Stimulated activated CD4-positive, alpha-beta T cell treated with anti-CD3 and anti-CD28 coated beads, Interleukin-15, amount 100 ng/mL, for 48 hours (primary cell): ENCODE data around the gene NKX1-1.
"Not testable (repeated sequence)": the region's sequence is repeated elsewhere in the genome, so short reads cannot be mapped to it uniquely, and the experiment has no call there.

Experiments used
- DNase-seq, 2 donors: peaks; one replicate each; pipeline ENCODE4 v3.0.0-alpha.2; 2020; ENCODE audit warnings: low read depth in 2 of 2

NKX1-1 gene

DNA sequence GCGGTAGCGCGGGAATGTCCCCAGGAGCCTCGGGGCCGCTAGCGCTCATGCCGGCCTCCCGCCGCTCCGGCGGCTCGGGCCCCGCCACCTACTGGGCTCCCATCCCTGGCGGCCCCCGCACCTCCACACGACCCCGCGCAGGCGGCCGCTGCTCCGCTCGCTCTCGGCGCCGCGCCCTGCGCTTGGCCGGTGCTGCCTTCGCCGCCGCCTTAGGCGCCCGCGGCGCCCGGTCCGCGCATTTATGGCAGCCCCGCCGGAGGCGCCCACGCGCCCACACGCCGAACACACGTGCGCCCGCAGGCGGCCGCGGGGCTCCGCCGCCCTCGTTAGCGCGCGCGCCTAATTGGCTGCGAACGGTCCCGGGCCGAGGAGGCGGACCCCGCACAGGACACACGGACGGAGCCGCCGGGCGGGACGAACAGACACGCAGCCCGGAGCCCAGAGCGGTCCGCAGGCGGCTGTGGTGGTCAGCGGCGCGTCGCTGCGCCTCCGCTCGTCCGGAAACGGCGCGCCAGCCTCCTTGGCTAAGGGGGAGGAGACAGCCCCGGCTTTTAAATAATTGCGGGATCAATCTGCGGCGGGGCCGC is at the start of gene NKX1-1:
TSS of gene NKX1-1 (minus strand) at position 49 of the 587 bp plus-strand sequence. CDS start at position 49, 0 bp downstream.
- no peak for DNase-seq

DNA sequence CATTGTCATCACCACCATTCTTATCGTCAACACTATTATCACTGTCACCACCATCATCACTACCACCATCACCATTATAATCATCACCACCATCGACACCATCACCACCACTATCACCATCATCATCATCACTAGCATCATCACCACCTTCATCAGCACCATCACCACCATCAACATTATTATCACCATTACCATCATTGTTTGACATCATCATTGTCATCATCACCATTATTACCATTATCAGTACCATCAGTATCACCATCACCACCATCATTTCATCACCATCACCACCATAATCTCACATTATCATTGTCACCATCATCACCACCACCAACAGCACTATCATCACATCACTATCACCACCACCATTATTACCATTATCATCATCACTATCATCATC is 47.5 kb upstream of the NKX1-1 start:
- DNase-seq: no peak

DNA sequence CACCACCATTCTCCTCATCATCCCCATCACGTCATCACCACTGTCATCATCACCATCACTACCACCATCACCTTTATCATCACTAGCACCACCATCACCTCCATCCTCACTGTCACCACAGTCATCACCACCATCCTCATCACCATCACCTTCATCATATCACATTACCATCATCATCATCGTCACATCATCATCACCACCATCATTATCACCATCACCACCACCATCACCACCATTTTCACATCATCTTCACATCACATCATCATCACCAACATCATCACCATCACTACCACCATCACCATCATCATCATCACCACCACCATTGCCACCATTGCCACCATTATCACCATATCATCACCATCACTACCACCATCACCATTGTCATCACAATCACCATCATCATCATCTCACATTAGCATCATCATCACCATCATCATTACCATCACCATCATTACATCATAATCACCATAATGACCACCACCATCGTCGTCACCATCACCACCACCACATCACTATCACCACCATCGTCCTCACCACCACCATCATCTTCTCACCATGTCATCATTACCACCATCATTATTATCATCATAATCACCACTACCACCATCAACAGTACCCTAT is 46.3 kb upstream of the NKX1-1 start:
- no peak for DNase-seq

DNA sequence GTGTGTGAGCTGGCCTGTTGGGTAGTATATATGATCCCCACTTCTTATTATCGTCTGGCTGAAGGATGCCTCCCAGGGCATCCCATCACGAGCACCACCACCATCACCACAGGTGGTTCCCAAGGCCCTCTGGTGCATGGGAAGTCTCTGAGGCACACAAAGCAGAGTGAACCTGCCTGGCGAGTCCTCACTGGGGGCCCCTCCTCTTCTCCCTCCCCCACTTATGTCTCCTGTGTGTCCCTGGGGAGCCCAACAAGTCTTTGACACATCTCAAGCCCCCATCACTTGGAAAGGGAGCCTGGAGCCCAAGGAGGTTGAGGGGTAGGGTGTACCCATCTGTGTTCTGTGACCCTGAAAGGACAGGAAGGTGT is 45.5 kb upstream of the NKX1-1 start:
- DNase-seq: no peak

DNA sequence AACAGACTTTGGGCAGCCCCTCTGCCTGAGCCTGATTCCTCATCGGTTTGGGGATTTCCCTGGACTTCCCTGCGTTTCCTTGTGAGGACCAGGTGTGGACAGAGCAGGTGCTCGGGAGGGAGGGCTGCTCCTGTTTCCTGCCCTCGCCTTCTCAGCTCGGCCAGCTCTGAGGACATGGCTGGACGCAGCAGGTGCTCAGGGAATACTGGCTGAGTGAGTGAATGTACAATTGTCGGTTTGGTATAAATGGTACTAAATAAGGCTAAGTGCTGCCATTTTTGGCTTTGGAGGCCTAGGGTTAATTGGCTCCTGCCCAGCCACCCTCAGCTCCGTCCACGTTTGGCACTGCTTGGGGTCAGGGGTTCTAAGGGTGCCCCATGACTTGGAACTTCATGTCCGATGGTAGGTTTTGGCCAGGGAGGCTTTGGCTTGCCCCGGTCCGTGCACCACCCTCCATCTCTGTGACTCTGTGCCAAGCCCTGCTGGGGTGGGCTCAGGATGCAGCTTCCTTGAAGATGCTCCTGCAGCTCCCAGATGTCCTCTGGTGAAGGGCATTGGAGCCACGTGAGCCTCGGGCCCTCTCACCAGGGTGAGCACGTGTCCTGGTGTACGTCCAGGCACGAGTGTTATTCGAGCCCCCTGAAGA is 45.0 kb upstream of the NKX1-1 start:
- DNase-seq: no peak

DNA sequence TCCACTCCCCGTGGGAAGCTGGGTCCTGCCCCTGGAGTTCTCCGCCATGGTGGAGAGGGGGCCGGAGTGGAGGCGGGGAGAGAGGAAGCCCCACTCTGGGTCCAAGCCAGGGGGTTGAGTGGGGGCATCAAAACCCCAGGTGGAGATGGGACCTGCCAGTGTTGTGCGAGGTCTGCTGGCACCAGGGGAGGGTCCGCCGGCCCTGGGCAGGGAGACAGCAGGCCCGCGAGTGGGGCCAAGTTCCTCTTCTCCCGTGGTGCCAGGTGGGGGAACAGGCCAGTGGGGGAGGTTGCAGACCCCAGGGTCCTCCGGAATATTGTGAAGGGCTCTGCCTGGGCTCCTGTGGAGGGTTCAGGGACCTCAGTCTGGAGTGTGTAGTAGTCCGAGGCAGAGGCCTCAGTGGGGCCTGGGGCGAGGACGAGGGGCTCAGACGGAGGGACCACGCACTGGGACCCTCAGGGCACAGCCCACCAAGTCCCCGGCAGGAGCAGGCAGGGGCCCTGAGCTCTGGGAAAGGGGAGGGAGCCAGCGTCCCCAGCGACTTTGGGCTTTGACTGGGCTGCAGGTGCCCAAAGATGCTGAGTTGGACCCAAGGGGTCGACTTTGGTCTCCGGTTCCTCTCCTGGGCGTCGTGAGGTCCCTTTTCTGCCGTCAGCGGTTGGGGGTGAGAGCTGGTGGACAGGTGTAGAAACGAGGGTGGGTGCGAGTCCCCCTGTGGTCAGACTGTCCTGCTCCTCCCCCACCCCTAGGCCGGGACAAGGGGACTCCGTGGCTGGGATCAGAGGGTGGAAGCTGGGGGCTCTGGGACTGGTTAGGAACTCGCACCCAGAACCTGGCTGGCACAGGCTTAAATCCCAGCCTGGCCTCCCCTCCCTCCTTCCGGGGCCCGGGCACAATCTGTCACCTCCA is 43.8 kb upstream of the NKX1-1 start:
- no peak for DNase-seq

DNA sequence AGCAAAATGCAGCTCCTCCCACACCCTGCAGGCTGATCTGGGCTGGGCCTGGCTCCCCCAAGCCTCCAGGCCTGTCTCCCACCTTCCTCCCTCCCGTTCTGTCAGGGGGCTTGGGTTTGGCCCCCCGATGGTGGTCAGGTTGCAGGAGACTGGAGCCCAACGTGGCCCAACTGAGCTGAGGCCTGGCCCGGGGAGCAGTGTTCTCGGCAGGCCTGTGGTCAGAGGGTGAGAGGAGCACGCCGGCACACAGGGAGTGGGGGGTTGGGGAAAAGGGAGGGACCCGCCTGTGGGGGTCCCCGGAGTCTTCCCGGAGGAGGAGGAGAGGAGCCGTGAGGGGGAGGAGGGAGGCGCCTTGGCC is 43.2 kb upstream of the NKX1-1 start:
- DNase-seq: no peak

DNA sequence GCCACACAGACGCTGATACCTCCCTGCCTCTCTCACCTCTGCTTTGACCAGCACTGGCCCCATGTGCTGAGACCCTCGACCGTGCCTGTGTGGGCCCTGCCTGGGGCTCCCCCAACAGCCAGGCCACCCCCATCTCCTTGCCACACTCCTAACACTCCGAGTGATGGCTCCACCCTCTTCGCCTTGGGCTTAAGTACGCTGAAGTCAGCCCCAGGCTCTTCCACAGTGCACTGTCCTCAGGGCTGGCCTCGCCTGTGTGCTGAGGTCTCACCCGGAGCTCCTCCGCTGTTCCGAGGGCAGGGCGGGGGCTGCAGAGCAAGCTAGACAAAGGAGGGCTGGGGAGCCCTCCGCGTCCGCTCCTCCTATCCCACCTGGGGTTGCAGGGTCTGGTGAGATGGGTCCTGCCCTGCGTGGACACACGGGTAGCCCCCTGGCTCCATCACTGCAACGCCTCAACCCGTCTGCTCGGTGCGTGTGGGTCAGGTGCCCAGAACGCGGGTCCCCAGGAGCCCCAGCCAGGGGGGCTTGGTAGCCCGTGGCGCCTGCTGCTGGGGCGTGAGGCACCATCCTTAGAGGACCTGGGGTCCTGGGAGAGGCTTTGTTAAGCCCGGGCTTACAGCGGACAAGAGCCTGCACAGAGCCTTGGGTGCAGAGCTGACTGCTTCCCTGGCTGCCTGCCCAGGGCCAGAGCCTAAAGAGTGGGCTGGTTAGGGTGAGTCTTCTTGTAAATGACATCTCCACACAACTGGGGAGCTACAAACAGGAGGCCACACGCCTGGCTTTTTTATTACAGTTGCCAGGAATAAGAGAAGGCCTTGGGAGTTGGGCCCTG is 42.6 kb upstream of the NKX1-1 start:
- DNase-seq: no peak

DNA sequence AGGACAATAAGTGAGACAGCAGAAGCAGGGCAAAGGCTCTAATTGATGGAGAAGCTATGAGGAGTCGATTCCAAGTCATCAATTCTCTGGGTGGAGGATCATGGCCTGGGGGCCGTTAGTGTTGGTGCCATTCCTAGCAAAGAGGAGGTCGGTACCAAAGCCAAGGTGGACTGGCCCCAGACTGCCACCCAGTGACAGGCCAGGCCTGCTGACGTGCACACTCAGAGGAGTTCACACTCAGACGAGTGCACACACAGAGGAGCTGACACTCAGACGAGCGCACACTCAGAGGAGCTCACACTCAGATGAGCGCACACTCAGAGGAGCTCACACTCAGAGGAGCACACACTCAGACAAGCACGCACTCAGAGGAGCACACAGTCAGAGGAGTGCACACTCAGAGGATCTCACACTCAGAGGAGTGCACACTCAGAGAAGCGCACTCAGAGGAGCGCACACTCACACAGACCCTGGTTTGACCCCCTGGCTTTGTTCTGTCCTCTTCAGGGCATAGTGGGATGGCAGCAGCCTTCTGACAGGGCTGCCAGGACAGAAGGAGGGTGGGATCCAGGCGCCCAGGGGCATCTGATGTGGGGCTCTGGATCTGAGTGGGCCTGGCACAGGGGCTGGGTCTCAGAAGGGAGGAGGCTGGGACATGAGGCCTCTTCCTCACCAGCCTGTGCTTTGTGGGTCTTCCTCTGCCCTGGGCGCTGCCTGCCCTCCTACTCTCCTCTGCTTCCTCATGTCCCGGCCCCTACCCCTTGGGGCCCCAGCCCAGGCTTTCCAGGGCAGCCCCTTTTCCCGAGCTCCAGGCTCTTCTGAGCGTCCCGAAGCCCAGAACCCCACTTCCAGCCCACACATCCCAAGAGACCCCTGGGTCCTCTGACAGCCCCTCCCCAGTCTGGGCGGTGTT is 41.7 kb upstream of the NKX1-1 start:
- no peak for DNase-seq

DNA sequence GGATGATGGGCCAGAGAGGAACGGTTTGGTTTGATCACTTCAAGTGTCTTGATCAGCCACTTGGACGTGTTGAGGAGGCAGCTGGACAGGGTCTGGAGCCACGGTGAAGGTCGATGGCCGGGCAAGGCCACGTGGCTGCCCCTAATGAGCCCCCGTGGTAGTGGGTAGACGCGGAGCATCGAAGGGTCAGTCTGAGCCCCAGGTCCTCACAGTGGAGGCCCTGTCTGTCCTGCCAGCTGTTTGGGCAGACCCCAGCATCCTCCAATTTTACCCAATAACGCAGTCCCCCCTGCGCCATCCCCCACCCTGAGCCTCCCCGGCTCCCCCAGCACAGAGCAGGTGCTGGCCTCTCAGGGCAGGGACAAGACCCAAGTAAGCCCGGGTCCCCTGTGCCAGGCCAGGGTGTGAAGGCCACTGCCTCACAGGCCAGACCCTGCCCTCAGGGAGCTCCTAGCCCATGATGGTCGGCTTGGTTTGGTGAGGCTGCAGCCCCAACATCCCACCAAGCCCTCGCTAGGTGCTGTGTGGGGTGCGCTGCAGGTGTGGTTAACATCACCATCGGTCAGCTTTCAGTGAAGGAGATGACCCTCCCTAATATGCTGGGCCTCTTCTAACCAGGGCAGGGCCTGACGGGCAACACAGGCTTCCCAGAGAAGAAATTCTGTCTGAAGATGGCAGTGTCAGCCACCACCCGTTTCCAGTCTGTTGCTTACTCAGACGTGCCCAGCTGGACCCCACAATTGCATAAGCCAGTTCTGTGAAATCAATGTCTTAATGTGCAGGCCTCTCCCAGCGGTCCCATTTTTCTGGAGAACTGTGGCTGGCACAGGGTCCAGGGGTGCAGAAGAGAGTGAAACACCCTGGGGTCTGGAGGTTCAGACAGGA is 40.5 kb upstream of the NKX1-1 start:
- DNase-seq: no peak

DNA sequence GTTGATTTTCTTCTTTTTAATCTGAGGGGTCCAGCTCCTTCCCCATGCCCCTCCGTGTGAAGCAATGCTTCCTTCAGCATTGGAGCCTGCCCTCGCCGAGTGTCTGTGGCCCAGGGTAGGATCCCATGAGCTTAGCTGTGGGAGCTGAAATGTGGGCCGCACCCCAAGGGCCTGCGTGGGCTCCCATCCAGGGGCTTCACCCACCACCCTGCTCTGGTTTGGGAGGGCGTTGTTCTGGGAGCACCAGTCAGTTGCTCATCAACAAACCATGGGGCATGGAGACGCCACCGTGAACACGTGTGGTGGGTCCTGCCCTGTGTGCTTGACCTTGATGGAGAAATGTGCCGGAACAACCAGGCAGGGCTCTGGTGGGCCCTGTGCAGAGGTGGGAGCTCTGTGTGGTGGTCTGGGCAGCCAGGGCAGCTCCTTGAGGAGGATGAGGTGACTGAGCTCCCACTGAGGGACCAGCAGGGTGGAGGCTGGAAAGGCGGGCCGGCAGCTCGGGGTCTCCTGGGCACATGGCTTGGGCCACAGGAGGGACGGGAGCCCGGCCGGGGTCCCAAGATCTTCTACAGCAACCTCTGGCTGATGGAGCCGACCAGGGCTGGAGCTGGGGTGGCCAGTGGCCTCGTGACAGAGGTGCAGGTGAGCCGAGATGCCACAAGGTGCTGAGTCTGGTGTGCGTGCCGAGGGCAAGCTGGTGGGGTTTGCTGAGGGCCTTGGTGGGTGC is 39.6 kb upstream of the NKX1-1 start:
- no peak for DNase-seq

DNA sequence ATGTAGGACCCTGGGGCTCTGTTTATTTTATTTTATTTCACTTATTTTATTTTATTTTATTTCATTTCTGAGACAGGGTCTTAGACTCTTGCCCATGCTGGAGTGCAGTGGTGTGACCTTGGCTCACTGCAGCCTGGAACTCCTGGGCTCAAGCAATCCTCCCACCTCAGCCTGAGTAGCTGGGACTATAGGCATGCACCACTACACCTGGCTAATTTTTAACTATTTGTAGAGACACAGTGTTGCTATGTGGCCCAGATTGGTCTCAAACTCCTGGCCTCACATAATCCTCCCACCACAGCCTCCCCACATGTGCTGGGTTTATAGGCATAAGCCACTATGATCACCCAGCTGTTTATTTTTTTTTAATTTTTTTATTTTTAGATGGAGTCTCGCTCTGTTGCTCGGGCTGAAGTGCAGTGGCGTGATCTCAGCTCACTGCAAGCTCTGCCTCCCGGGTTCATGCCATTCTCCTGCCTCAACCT is 37.5 kb upstream of the NKX1-1 start:
- DNase-seq: not testable (repeated sequence)

DNA sequence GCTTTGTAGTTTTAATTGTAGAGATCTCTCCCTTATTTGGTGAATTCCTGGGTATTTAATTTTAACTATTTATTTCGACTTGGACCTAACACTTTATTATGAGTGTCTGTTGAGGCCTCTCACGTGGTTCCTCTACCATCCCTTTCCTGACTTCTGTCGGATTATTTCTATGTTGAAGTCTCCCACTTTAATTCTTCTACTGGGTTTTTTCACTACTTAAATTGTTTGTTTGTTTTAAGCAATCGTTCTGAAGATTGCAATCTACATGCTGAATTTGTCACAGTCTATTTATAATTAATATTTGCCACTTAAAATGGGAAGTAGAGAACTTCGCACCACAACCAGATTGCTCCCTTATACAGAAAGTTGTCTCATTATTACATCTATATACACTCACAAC is 20.8 kb upstream of the NKX1-1 start:
- DNase-seq: no peak

DNA sequence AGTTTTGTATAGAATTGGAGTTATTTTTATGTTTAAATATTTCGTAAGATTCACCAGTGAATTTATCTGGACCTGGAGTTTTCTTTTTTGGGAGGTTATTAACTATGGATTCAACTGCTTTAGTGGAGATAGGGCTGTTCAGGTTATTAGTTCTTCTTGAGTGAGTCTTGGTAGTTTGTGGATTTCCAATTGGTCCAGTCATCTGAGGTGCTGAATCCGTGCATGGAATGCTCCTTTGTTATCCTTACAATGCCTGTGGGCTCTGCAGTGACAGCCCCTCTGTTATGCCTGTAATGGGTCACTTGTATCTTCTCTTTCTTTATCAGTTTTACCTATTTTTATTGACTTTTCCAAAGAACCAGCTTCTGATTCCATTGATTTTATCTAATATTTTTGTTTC is 15.4 kb upstream of the NKX1-1 start:
- no peak for DNase-seq

DNA sequence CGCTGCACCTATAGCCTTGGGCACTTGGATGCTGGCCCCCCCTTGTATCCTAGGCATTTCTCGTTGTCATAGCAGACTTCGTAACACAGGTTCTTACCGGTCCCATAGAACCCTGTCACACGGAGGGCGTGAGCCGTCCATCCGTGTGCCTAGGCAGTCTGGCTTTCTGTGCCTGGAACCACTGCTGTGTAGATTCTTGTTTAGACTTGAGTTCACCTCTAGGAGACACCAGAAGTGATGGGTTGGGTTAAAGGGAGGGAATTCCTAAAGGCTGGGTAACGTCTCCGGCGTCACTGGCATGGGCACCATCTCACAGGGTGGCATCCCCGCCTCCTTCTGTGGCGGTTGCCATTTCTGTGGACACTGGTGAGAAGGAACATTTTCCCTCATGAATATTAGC is 13.5 kb upstream of the NKX1-1 start:
- no peak for DNase-seq

DNA sequence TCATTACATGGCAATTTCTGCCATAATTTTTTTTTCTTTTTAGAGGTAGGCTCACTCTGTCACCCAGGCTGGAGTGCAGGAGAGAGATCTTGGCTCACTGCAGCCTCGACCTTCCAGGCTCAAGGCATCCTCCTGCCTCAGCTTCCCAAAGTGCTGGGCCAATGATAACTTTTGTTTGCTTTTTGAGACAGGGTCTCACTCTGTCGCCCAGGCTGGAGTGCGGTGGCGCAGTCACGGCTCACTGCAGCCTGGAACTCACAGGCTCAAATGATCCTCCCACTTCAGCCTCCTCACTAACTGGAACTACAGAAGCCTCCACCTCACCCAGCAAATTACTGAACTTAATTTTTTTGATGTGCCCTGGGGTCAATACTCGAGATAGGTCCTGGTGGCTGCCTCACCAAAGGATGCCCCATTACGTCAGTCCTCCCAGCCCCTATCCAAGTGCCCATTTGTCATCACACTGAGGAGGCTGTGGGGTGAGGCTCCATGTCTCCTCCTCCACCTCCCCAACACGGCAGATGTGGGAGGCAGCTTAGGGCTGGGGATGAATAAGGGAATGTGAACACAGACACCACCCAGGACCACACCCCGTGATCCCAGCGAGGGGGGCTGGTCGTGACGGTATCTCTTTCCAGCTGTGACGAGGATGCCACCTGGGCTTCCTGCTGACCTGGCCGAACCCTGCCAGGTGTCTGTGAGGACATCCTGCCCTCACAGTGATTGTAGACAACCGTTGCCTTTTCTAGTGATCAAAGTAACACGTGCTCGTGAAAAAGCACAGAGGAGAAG is 12.4 kb upstream of the NKX1-1 start:
- no peak for DNase-seq

DNA sequence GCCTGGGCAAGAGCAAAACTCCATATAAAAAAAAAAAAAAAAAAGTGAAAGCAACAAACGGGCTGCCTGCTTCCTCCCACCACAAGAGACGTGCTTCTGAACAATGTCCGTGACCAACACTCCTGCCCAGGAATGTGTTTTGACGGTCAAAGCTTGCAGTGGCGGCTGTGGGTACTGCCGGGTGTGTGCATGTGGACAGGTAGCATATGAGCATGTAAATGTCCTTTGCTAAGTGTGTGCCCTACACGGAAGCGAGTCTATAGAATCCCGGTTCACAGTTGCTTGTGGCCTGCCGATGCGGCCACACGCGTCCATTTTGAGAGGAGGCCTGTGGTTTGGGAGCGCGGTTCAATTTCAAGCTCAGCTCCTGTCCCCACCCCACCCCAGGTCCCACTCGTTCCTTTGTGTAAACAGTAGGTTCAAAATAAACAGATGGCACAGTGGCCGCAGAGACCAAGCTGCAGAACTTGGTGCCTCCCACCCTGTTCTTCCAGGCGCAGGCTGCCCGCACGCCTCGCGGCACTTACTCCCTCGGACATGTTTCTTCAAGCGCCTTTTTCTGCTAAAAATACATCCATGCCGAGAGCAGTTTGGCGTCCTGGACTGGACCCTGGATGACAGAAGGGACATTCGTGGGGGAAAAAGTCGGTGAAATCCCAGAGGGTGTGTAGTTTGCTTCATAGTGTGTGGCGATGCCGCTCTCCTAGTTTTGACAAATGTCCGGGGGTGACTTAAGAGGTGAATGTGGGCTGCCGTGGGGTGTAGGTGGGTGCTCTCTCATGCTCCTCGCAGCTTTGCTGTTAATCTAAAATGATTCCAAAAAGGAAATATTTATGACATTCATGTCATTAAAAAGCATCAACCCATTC is 11.5 kb upstream of the NKX1-1 start:
- no peak for DNase-seq
